Gastroesophageal sphincter (tissue), 4 donors: Measurements from ENCODE around the gene FAAP24. TPM values are rescaled to one million over a fixed set of nuclear protein-coding genes. Genes with fewer than 3 reads are reported as not detected.
"Not testable (repeated sequence)": the region's sequence is repeated elsewhere in the genome, so short reads cannot be mapped to it uniquely, and the experiment has no call there.

Source experiments
- ATAC-seq: fragments of 150-250 bp; one replicate; pipeline ENCODE4 v1.9.1; 2016; ENCODE audit warnings: mild to moderate bottlenecking, moderate library complexity
- H3K27ac ChIP-seq, 4 donors: fragments of 200-600 bp; sonication (generic) in 3 of 4; 1 replicate in 3 of 4; 2 replicates in 1 of 4; pipeline ENCODE4 v1.5.1; 2016 to 2019
- H3K27me3 ChIP-seq: fragments of 200-600 bp; sonication (generic); one replicate; pipeline ENCODE4 v1.5.1; 2019
- H3K36me3 ChIP-seq, 2 donors: fragments of 200-600 bp; sonication (generic); one replicate each; pipeline ENCODE4 v1.5.1; 2019; ENCODE audit warnings: control low read depth in 1 of 2
- H3K4me1 ChIP-seq, 3 donors: fragments of 200-600 bp; sonication (generic); 1 replicate in 2 of 3; 2 replicates in 1 of 3; pipeline ENCODE4 v1.5.1; 2016 to 2019; ENCODE audit warnings: control low read depth in 2 of 3
- H3K4me3 ChIP-seq, 2 donors: fragments of 200-600 bp; sonication (generic); one replicate each; pipeline ENCODE4 v1.5.1; 2019; ENCODE audit warnings: mild to moderate bottlenecking in 1 of 2, moderate library complexity in 1 of 2
- H3K9me3 ChIP-seq, 3 donors: fragments of 200-600 bp; sonication (generic); one replicate each; pipeline ENCODE4 v1.5.1; 2017 to 2019; ENCODE audit warnings: control low read depth in 2 of 3
- EP300 ChIP-seq: sonication (generic); formaldehyde crosslinking; IDR thresholded peaks from one replicate; pipeline ENCODE4 v1.6.1; 2017; ENCODE audit warnings: antibody characterized with exemption, mild to moderate bottlenecking
- POLR2A ChIP-seq, 2 donors: fragments of 450-650 bp; IDR thresholded peaks; one replicate each; pipeline ENCODE4 v1.6.1; 2017; ENCODE audit warnings: antibody characterized with exemption in 2 of 2, mild to moderate bottlenecking in 2 of 2, moderate library complexity in 1 of 2
- POLR2AphosphoS5 ChIP-seq: sonication (generic); formaldehyde crosslinking; IDR thresholded peaks from one replicate; pipeline ENCODE4 v1.6.1; 2017; ENCODE audit warnings: antibody characterized with exemption
- WGBS, 2 donors: methylation state at CpG; one replicate each; pipeline ENCODE4 v1.1.5; 2018; ENCODE audit warnings: low coverage in 1 of 2; 5-methylcytosine and 5-hydroxymethylcytosine counted together
- total RNA-seq, 4 donors: library from RNA; depleted of rRNA; stranded (reverse); fragments of >200 nt; gene quantifications; one replicate each; pipeline ENCODE4 v1.1.0, GENCODE V29; 2016
- TF ChIP-seq, protein P1 (sequence below), 4 experiments: fragments of 200-600 bp in 2 of 4; fragments of 450-650 bp in 2 of 4; sonication (generic) in 1 of 4; IDR thresholded peaks; one replicate each; pipeline ENCODE4 v1.5.1; 2017 to 2019; ENCODE audit warnings: antibody characterized with exemption in 4 of 4, mild to moderate bottlenecking in 2 of 4, moderate library complexity in 2 of 4

FAAP24 gene
- total RNA-seq, 4 donors from 2014 or later: 0.27 to 2.5 (median 1.2) TPM

GRCh38 chr19:33000510-33000909 lies 28.5 kb downstream of the FAAP24 start:
- no peaks in the 10 kb centered on the region for H3K27me3 ChIP-seq
- H3K4me1 ChIP-seq: no peaks in the 10 kb centered on the region
- TF ChIP-seq EP300: no peak
- no peak for TF ChIP-seq POLR2A (IDR thresholded peaks at IDR 0.05)
- no peak for TF ChIP-seq POLR2AphosphoS5
- TF ChIP-seq, protein P1, sequence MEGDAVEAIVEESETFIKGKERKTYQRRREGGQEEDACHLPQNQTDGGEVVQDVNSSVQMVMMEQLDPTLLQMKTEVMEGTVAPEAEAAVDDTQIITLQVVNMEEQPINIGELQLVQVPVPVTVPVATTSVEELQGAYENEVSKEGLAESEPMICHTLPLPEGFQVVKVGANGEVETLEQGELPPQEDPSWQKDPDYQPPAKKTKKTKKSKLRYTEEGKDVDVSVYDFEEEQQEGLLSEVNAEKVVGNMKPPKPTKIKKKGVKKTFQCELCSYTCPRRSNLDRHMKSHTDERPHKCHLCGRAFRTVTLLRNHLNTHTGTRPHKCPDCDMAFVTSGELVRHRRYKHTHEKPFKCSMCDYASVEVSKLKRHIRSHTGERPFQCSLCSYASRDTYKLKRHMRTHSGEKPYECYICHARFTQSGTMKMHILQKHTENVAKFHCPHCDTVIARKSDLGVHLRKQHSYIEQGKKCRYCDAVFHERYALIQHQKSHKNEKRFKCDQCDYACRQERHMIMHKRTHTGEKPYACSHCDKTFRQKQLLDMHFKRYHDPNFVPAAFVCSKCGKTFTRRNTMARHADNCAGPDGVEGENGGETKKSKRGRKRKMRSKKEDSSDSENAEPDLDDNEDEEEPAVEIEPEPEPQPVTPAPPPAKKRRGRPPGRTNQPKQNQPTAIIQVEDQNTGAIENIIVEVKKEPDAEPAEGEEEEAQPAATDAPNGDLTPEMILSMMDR (IDR thresholded peaks at IDR 0.05): no peak
- peaks cover 0 to 3% of the 10 kb centered on the region in 2 donors for H3K36me3 ChIP-seq
- H3K9me3 ChIP-seq: no peaks in the 10 kb centered on the region
- no peak overlapping the region for H3K27ac ChIP-seq
- ATAC-seq: no peak
- no peak overlapping the region for H3K4me3 ChIP-seq
- WGBS, 2 donors: 91 to 96% methylated on average over 7 to 8 of the region's 8 CpGs

GRCh38 chr19:33000910-33001309 lies 28.9 kb downstream of the FAAP24 start:
- Histone ChIP-seq H3K27ac (no peak overlapping the region), H3K4me3 (no peak overlapping the region), H3K4me1 (no peaks in the 10 kb centered on the region), H3K27me3 (no peaks in the 10 kb centered on the region), H3K36me3 (peaks cover 0 to 3% of the 10 kb centered on the region in 2 donors), H3K9me3 (no peaks in the 10 kb centered on the region)
- ATAC-seq: no peak
- TF ChIP-seq, protein P1 (IDR thresholded peaks at IDR 0.05): no peak
- TF ChIP-seq POLR2A (IDR thresholded peaks at IDR 0.05) (no peak), EP300 (no peak), POLR2AphosphoS5 (no peak)
- 90 to 100% methylated on average over 2 to 4 of the region's 4 CpGs for WGBS, 2 donors

DNA sequence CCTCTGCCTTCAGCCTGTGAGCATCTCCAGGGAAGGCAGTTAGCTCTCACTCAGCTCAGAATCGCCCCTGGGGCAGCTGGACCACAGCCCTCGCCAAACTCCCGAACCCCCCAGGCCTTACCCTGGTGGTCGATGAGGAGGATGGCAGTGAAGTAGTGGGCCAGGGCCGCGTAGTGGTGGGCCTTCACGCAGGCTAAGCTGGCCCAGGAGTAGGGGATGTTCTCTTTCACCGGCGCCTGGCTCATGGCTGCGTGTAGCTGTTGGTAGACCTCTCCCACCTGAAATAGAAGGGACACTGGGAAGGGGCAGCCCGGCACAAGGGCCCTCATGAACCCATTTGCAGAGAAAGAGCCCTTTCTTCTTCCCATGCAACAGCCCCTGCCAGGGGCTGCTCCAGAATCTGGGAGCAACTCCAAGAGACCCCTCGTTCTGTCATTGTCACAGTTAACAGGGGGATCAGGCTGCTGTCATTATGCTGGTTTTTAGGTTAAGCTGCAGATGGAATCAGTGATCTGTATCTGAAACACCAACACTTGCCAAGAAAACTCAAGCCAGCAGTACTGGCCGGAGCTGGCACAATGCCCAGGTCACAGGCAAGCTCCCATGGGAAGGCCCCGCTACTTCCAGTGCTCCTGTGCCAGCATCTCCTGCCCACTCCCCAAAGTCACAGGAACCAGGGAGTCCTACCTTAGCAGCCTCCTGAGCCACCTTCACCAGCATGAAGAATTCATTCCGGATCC lies 30.3 kb downstream of the FAAP24 start:
- H3K9me3 ChIP-seq, H3K4me3 ChIP-seq, H3K27me3 ChIP-seq, ATAC-seq, H3K27ac ChIP-seq, H3K36me3 ChIP-seq, H3K4me1 ChIP-seq: not testable (repeated sequence)
- 45 to 87% methylated on average over 2 to 3 of the region's 15 CpGs for WGBS, 2 donors

- 62 to 67% methylated on average over 5 to 6 of the region's 6 CpGs for WGBS, 2 donors
- not testable (repeated sequence) for H3K4me3 ChIP-seq, H3K27ac ChIP-seq, ATAC-seq, H3K4me1 ChIP-seq, H3K36me3 ChIP-seq, H3K9me3 ChIP-seq, H3K27me3 ChIP-seq
Measured at GRCh38 chr19:33003424-33004024, 31.5 kb downstream of the FAAP24 start.

- Histone ChIP-seq H3K27me3 (no peaks in the 10 kb centered on the region), H3K4me3 (no peak overlapping the region), H3K36me3 (no peaks in the 10 kb centered on the region), H3K4me1 (no peaks in the 10 kb centered on the region), H3K27ac (no peak overlapping the region), H3K9me3 (no peaks in the 10 kb centered on the region)
- TF ChIP-seq POLR2AphosphoS5 (no peak), POLR2A (IDR thresholded peaks at IDR 0.05) (no peak), EP300 (no peak)
- TF ChIP-seq, protein P1 (IDR thresholded peaks at IDR 0.05): no peak
- WGBS, 2 donors: 80% methylated on average over 5 of the region's 5 CpGs
- ATAC-seq: no peak
Measured at GRCh38 chr19:33005440-33005839, 33.4 kb downstream of the FAAP24 start.

DNA sequence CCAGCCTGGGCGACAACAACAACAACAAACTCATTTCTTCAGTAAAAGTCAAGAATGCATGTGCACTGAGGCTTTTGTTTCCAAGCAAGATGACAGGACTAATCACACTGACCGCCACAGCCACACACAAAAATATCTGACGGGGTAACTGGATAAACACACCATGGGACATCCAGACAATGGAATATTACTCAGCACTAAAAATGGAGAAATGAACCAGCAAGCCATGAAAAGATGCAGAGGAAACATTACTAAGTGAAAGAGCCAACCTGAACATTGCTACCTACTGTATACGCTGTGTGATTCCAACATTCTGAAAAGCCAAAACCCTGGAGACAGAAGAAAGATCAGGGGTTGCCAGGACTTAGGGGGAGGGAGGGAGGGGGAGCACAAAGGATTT lies 36.7 kb downstream of the FAAP24 start:
- 89 to 100% methylated on average over 2 to 3 of the region's 4 CpGs for WGBS, 2 donors
- H3K27ac ChIP-seq: no peak overlapping the region

DNA sequence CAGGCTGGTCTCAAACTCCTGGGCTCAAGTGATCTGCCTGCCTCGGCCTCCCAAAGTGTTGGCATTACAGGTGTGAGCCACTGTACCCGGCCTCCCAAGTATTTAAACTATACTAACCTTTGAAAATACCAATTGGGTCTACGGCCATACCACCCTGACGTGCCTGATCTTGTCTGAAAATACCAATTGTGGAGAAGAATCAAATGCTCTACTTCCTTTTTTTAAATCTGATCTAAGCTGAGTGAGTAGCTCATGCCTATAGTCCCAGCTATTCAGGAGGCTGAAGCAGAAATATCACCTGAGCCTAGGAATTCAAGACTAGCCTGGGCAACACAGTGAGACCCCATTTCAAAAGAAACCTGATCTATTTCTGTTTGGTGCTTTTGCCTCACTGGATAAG lies 38.8 kb downstream of the FAAP24 start:
- H3K4me1 ChIP-seq, H3K36me3 ChIP-seq, H3K27me3 ChIP-seq, ATAC-seq, H3K9me3 ChIP-seq, H3K27ac ChIP-seq, H3K4me3 ChIP-seq: not testable (repeated sequence)
- 88 to 100% methylated on average over 1 to 2 of the region's 4 CpGs for WGBS, 2 donors

More for the DNA sequence above, 36.7 kb downstream of the FAAP24 start:
- no peaks in the 10 kb centered on the region for H3K36me3 ChIP-seq
- no peak overlapping the region for H3K4me3 ChIP-seq
- TF ChIP-seq POLR2AphosphoS5: no peak
- TF ChIP-seq, protein P1 (IDR thresholded peaks at IDR 0.05): no peak
- TF ChIP-seq POLR2A (IDR thresholded peaks at IDR 0.05): no peak
- TF ChIP-seq EP300: no peak
- ATAC-seq: no peak
- H3K9me3 ChIP-seq: no peaks in the 10 kb centered on the region
- no peaks in the 10 kb centered on the region for H3K27me3 ChIP-seq
- no peaks in the 10 kb centered on the region for H3K4me1 ChIP-seq
